ENCODE results near the gene VDAC1. TPM values are rescaled to one million over a fixed set of nuclear protein-coding genes. Genes with fewer than 3 reads are reported as not detected.
"Not testable (repeated sequence)": the region's sequence is repeated elsewhere in the genome, so short reads cannot be mapped to it uniquely, and the experiment has no call there.

Gene VDAC1, protein sequence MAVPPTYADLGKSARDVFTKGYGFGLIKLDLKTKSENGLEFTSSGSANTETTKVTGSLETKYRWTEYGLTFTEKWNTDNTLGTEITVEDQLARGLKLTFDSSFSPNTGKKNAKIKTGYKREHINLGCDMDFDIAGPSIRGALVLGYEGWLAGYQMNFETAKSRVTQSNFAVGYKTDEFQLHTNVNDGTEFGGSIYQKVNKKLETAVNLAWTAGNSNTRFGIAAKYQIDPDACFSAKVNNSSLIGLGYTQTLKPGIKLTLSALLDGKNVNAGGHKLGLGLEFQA
- total RNA-seq, result 116 TPM

GRCh38 chr5:134004626-134005416 is at the start of gene VDAC1:
VDAC1 (minus strand) TSS chr5:134004975; CDS start chr5:133993012, 11,963 bp downstream.
- DNase-seq, result peak; percentile 89

DNA sequence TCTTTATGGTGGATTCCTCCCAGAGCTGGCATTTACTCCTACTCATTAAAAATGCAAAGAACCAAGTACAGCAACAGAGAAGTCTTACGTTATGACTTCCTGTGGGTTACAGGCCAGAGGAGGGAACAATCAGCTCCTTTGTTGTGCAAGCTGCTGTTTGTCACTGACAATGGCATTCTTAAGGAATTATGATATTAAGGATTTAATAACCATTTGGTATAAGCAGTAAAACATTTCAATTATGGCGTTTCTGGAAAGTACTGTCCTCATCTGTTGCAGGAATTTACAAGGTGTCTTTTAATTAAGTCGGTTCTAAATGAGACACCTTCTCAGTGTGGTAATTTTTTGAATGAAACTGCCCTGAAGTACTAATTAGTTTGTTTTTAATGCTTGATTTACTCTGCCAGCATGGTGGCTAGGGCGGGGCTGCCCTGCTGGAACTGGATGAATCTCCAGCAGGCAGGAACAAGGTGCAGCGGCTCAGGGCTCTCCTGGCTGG is 49.1 kb upstream of the VDAC1 start:
- peak; percentile 36 for DNase-seq

DNA sequence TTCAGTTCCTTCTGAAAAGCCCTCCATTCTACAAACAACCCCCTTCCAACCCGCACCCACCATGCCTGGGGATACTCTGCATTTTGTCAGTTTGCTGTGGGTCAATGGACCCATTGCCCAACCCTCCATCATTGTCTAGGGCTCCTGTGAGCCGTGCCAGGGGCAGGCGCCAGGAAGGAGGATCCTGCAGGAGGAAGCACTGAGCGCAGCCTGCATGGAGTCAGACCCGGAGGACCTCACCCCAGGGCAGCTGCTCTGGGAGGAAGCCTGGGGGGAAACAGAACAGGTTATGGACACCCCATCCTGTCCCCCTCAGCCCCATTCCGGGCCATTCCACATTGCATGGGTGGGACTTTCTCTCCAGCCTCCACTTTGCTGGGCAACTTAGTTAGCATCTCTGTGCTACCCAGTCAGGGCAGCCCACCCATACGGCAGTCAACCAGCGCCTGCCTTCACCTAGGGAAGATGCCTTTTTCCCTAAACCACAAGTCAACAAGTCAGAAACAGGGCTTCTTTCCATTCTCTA is 48.6 kb upstream of the VDAC1 start:
- no peak for DNase-seq

DNA sequence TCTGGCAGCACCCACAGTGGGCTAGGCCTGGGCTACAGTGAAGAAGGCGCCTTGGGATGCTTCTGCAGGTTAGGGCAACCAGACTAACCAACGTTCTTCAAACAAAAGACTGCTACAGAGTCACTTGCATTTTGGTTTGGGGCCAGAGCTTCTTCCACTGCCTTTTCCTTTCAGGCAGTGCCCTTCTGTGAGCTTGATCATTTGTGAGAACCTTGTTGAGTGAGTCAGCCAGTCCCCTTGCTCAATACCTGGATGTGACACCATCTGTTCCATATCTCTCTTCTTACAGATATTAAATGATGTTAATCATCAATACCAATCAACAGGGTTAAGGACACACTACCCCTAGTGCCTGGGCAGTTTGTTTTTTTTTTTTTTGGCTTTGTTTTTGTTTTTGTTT is 46.5 kb upstream of the VDAC1 start:
- DNase-seq, result no peak

DNA sequence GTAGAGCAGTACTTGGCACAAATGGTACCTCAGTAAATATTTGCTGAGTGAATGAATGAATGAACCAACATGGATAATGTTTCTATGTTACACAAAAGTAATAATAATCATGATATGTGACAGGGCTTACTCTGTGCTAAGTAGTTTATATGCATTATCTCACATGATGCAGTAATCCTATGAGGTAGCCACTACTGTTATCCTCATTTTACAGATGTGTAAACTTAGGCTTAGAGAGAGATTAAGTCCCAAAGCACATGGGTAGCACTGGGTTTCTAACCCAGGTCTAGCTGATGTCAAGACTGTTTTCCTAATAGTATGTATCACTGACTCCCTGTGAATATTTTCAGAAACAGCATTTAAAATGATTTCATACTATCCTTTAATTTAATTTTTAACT is 44.1 kb upstream of the VDAC1 start:
- no peak for DNase-seq

DNA sequence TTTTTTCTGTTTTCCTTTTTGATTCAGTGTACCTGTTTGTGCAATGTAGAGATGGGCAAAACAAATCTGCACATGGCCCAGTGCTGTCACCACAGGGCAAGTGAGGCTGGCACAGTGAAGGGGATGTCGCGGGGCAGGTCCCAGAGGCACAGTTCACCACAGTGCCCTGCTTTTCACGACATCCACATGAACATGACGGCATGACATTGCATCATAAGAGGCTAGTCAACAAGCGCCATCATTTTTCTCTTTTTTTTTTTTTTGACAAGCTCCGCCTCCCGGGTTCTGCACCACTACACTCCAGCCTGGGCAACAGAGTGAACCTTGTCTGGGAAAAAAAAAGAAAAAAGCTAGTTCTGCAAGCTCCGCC is 42.9 kb upstream of the VDAC1 start:
- DNase-seq, result no peak

- no peak for DNase-seq
Measured at GRCh38 chr5:134046801-134047686, 42.3 kb upstream of the VDAC1 start.

GRCh38 chr5:134046330-134046729 is 41.6 kb upstream of the VDAC1 start:
- DNase-seq, result no peak

DNA sequence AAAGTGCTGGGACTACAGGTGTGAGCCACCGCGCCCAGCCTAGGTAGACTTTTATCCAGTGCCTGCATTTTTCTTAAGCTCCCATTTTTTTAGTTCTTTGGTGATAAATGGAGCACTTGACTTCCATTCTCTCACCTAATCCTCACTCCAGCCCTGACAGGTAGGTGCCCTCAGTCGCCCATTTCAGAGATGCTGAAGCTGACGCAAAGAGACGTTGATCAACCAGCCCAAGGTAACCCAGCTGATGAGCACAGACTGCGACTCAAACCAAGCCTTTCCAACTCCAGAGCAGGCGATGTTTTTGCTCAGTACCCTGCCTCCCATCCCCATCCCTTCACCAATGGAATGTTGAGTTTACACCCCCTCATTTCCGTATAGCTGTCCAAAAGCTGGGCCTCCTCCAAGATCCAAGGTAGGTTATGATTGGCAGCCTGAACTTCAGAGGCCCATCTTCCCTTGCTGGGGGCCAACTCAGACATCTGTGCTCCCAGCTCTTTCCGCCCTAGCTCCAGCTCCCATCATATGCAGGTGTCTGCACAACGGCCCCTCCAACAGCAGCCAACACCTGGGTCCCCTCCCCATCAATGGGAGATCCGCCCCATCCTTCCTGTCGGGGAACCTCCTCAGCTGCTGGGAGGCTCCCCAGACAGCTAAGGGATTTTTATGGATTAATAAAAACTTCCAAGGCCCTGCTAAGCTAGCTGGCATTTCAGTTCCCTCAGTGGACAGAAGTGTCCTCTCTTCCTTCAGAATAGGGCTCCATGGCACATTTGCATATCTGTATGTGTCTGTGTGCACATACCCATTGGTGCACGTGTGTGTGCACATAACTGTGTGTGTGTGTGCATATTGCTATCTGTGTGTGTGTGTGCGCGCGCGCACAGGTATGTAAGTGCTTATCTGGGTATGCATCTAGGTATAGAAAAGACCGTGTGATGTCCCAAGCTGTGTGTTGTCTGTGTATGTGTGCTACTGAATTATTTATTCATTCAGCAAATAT is 39.3 kb upstream of the VDAC1 start:
- no peak for DNase-seq

- DNase-seq, result no peak
Measured at GRCh38 chr5:134041570-134042411, 37.0 kb upstream of the VDAC1 start.

- DNase-seq, result no peak
Measured at GRCh38 chr5:134038138-134038537, 33.4 kb upstream of the VDAC1 start.

- no peak for DNase-seq
Measured at GRCh38 chr5:134037160-134037559, 32.4 kb upstream of the VDAC1 start.

DNA sequence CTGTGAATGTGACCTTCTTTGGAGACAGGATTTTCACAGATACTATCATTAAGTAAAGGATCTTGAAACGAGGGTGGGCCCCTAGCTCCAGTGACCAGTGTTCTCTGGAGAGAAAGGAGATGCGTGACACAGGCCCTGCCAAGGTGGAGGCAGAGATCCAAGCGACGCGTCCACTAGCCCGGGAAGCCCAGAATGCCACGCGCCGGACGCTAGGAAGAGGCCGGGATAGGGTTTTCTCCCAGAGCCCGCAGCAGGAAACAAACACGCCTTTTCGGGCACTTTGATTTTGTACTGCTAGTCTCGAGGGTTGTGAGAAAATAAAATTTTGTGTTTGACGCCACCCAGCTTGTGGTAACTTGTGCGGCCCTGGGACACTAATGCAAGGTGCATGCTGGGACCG is 29.6 kb upstream of the VDAC1 start:
- DNase-seq, result no peak

DNA sequence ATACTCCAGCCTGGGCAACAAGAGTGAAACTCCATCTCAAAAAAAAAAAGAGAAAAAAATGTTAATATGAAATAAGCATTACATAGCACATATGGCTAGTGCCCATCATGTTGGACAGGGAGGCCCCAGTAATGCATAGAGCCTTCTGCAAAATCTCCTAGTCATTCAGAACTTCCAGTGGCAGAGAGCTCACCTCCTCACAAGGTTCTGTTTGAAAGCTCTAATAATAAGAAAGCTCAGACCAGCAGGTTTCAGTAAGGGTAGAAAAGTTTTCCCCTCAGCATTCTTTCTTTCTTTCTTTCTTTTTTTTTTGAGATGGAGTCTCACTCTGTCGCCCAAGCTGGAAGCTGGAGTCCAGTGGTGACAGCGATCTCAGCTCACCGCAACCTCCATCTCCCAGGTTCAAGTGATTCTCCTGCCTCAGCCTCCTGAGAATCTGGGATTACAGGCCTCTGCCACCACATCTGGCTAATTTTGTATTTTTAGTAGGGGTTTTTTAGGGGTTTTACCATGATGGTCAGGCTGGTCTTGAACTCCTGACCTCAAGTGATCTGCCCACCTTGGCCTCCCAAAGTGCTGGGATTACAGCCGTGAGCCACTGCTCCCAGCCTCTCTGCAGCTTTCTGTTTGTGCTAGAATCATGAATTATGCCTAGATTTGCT is 25.7 kb upstream of the VDAC1 start:
- not testable (repeated sequence) for DNase-seq

DNA sequence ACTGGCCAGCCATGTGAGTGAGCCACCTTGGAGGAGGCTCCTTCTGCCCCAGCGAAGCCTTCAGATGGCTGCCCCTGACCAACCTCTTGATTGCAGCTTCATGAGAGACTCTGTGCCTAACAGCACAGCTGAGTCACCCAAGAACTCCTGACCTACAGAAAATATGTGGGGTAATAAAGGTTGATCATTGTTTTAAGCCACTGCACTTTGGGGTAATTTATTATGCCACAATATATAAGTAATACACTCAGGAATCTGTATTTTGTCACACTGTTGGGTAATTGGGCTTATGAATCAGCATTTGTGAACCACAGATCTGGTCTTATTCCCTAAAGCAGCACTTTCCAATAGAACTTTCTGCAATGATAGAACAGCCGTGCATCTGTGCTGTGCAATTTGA is 24.4 kb upstream of the VDAC1 start:
- DNase-seq, result no peak

DNA sequence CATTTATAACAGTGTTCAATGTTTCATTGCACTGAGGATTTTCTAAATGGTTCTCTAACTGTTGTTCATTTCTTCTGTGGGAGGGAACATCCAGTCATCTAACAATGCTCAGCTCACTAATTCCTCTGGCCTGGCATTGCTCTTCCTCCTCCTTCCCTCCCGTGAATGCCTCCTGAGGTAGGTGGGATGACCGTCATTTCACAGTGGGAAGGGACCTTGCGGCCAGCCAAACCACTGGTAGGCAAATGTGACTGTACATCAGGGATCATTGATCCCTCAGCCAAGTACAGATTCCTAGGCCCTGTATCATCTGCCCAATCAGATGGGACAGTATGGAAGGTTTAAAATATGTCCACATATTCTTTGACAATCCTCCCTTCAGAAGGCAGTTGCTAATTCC is 23.7 kb upstream of the VDAC1 start:
- DNase-seq, result no peak

DNA sequence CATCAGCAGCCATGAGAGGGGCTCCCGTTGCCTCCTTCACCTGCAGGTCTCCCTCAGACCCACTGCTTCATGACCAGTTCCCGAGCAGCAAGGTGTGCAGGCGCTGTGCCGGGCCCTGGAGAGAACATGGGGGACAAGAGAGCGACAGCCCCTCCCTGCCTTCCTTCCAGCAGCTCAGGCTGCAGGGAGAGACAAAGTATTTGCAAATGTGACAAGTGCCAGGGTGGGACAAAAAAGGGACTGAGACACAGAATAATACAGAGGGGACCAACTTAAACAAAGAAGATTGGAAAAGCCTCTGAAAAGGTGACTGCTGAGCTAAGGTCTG is 22.5 kb upstream of the VDAC1 start:
- no peak for DNase-seq

GRCh38 chr5:134026521-134027287 is 21.9 kb upstream of the VDAC1 start:
- DNase-seq, result no peak

GRCh38 chr5:134025786-134026185 is 21.0 kb upstream of the VDAC1 start:
- no peak for DNase-seq
